ENCODE measurements around the gene ZSWIM5.
"Not testable (repeated sequence)": the region's sequence is repeated elsewhere in the genome, so short reads cannot be mapped to it uniquely, and the experiment has no call there.

ZSWIM5 gene

GRCh38 chr1:45005761-45006160 is 200.6 kb downstream of the ZSWIM5 start:
- peaks cover 72 to 88% (median 82%) of the 10 kb centered on the region in 11 experiments for H3K36me3 ChIP-seq
- H3K9ac ChIP-seq = no peak overlapping the region
- H3K9me3 ChIP-seq (replicated peaks in 1 of 11) = no peaks in the 10 kb centered on the region
- TF ChIP-seq Cebpa-rat (IDR thresholded peaks at IDR 0.05) = no peak
- H3K4me3 ChIP-seq = no peak overlapping the region
- H4K20me1 ChIP-seq = peaks cover 0 to 26% (median 9%) of the 10 kb centered on the region in 11 experiments; a peak in 9 of 22 replicates
- H3K27ac ChIP-seq = no peak overlapping the region
- H3K27me3 ChIP-seq = no peaks in the 10 kb centered on the region
- peaks cover 8 to 27% (median 11%) of the 10 kb centered on the region in 10 experiments for H3K4me1 ChIP-seq
- H3K4me2 ChIP-seq = no peak overlapping the region

- Histone ChIP-seq H3K27ac (no peak overlapping the region), H3K9me3 (replicated peaks in 1 of 11) (no peaks in the 10 kb centered on the region), H3K4me1 (peaks cover 0 to 22% (median under 1%) of the 10 kb centered on the region in 10 experiments; a peak in 8 of 20 replicates), H3K27me3 (no peaks in the 10 kb centered on the region), H4K20me1 (peaks cover 0 to 13% (median 0%) of the 10 kb centered on the region in 11 experiments; a peak in 3 of 22 replicates), H3K36me3 (peaks cover 72 to 85% (median 79%) of the 10 kb centered on the region in 11 experiments), H3K4me2 (no peak overlapping the region), H3K9ac (no peak overlapping the region; a peak in 1 of 22 replicates), H3K4me3 (no peak overlapping the region)
- no peak for TF ChIP-seq Cebpa-rat (IDR thresholded peaks at IDR 0.05)
Measured at GRCh38 chr1:45004281-45004920, 202.0 kb downstream of the ZSWIM5 start.

- TF ChIP-seq Cebpa-rat (IDR thresholded peaks at IDR 0.05) = no peak
- no peak overlapping the region for H3K4me3 ChIP-seq
- H3K9me3 ChIP-seq (replicated peaks in 1 of 11) = no peaks in the 10 kb centered on the region
- peaks cover 0 to 15% (median 0%) of the 10 kb centered on the region in 10 experiments; a peak in 6 of 20 replicates for H3K4me1 ChIP-seq
- no peak overlapping the region for H3K4me2 ChIP-seq
- no peaks in the 10 kb centered on the region for H3K27me3 ChIP-seq
- peaks cover 68 to 78% (median 73%) of the 10 kb centered on the region in 11 experiments for H3K36me3 ChIP-seq
- no peak overlapping the region for H3K9ac ChIP-seq
- H4K20me1 ChIP-seq = peaks cover 0 to 7% (median 0%) of the 10 kb centered on the region in 11 experiments; a peak in 1 of 22 replicates
- H3K27ac ChIP-seq = no peak overlapping the region
Measured at GRCh38 chr1:45003741-45004140, 202.7 kb downstream of the ZSWIM5 start.

GRCh38 chr1:45002650-45003645 is 203.5 kb downstream of the ZSWIM5 start:
- Histone ChIP-seq H3K4me3 (no peak overlapping the region), H3K36me3 (peaks cover 60 to 70% (median 65%) of the 10 kb centered on the region in 11 experiments), H3K27ac (no peak overlapping the region), H3K4me1 (peaks cover 0 to 14% (median 0%) of the 10 kb centered on the region in 10 experiments; a peak in 6 of 20 replicates), H3K27me3 (no peaks in the 10 kb centered on the region), H4K20me1 (peaks cover 0 to 4% (median 0%) of the 10 kb centered on the region in 11 experiments; a peak in 1 of 22 replicates), H3K4me2 (no peak overlapping the region), H3K9me3 (replicated peaks in 1 of 11) (no peaks in the 10 kb centered on the region), H3K9ac (no peak overlapping the region)
- no peak for TF ChIP-seq Cebpa-rat (IDR thresholded peaks at IDR 0.05)

GRCh38 chr1:45001576-45001975 is 204.8 kb downstream of the ZSWIM5 start:
- H3K27me3 ChIP-seq; H3K9me3 ChIP-seq (replicated peaks in 1 of 11); H3K27ac ChIP-seq; H3K4me3 ChIP-seq; H3K4me2 ChIP-seq; H3K9ac ChIP-seq; H4K20me1 ChIP-seq: not testable (repeated sequence)
- peaks cover 47 to 57% (median 52%) of the 10 kb centered on the region in 11 experiments for H3K36me3 ChIP-seq
- H3K4me1 ChIP-seq = peaks cover 0 to 14% (median 0%) of the 10 kb centered on the region in 10 experiments; a peak in 6 of 20 replicates

- Histone ChIP-seq H4K20me1 (peaks cover 0 to 4% (median 0%) of the 10 kb centered on the region in 11 experiments; a peak in 1 of 22 replicates), H3K36me3 (peaks cover 42 to 51% (median 46%) of the 10 kb centered on the region in 11 experiments), H3K9me3 (replicated peaks in 1 of 11) (no peaks in the 10 kb centered on the region), H3K9ac (peak overlapping the region in 1 of 11 experiments; percentile 10; a peak in 1 of 22 replicates), H3K4me1 (peaks cover 0 to 14% (median 0%) of the 10 kb centered on the region in 10 experiments; a peak in 6 of 20 replicates), H3K4me3 (no peak overlapping the region), H3K27me3 (no peaks in the 10 kb centered on the region), H3K4me2 (peak overlapping the region in 2 of 11 experiments; percentile 10 to 25; a peak in 2 of 22 replicates), H3K27ac (no peak overlapping the region)
- no peak for TF ChIP-seq Cebpa-rat (IDR thresholded peaks at IDR 0.05)
Measured at GRCh38 chr1:45001011-45001481, 205.4 kb downstream of the ZSWIM5 start.

- Histone ChIP-seq H4K20me1 (peaks cover 0 to 4% (median 0%) of the 10 kb centered on the region in 11 experiments; a peak in 1 of 22 replicates), H3K27ac (no peak overlapping the region), H3K9ac (0 out of 22 replicates have a peak overlapping the region, but pooled peaks of 1 of the 11 experiments have one; percentile 2), H3K27me3 (no peaks in the 10 kb centered on the region), H3K4me3 (no peak overlapping the region), H3K4me2 (no peak overlapping the region), H3K4me1 (peaks cover 0 to 14% (median 0%) of the 10 kb centered on the region in 10 experiments; a peak in 6 of 20 replicates), H3K9me3 (replicated peaks in 1 of 11) (peaks cover 0 to 4% (median 0%) of the 10 kb centered on the region in 11 experiments; a peak in 1 of 22 replicates), H3K36me3 (peaks cover 24 to 33% (median 28%) of the 10 kb centered on the region in 11 experiments)
- no peak for TF ChIP-seq Cebpa-rat (IDR thresholded peaks at IDR 0.05)
Measured at GRCh38 chr1:44999232-44999631, 207.2 kb downstream of the ZSWIM5 start.

- Histone ChIP-seq H3K27ac (no peak overlapping the region), H3K9ac (no peak overlapping the region), H3K4me1 (peaks cover 0 to 4% (median 0%) of the 10 kb centered on the region in 10 experiments; a peak in 4 of 20 replicates), H4K20me1 (no peaks in the 10 kb centered on the region), H3K4me3 (no peak overlapping the region), H3K4me2 (no peak overlapping the region), H3K36me3 (no peaks in the 10 kb centered on the region), H3K27me3 (no peaks in the 10 kb centered on the region), H3K9me3 (replicated peaks in 1 of 11) (peaks cover 0 to 4% (median 0%) of the 10 kb centered on the region in 11 experiments; a peak in 1 of 22 replicates)
- no peak for TF ChIP-seq Cebpa-rat (IDR thresholded peaks at IDR 0.05)
Measured at GRCh38 chr1:44995467-44996238, 210.8 kb downstream of the ZSWIM5 start.

Data from BLaER1 treated with 17β-estradiol and CSF1 and Interleukin-3, amounts not matched to agents 10 nM and 100 nM (cell line).